ENCODE results near the gene HNF1A. TPM values are rescaled to one million over a fixed set of nuclear protein-coding genes. Genes with fewer than 3 reads are reported as not detected.

Gene HNF1A
- total and polyA plus RNA-seq, 2 donors (not counting 3 experiments of a cell fraction or from before 2014, with no cell fraction given) = not detected

DNA sequence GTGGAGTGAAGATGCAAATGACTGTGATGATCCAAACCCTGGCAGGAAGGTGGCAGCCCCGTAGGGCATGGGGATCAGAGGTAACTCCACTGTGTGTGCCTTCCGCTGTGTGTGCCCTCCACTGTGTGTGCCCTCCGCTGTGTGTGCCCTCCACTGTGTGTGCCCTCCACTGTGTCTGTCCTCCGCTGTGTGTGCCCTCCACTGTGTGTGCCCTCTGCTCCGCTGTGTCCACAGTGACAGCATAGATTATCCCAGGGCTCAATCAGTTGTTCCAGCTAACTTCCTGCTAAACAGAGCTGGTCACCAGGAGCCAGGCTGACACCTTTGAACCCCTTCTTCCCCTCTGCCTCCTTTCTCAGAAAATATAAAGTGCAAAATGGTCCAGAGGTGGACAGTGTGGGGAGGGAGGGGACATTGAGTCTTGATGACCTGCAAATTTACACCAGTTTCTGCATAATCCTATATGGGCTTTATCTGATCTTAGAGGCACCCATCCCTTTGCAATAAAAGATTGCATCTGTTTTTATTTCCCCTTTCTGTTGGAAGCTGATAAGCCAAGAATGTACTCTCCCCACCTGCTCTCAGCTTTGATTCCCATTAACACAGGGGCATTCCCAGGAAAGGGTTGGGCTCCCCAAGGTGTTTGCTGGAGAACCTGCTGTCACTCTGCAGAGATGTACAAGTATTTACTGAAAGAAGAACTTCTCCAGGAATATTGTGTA is 21.6 kb upstream of the HNF1A start:
- no peak for DNase-seq (ENCODE audit: low read depth, low spot score)
- Histone ChIP-seq H3K4me3 (replicated peaks in 1 of 3; ENCODE audit: insufficient read depth in 1 of 3, low read depth in 1 of 3, low read length in 3 of 3) (no peak overlapping the region), H3K79me2 (ENCODE audit: control insufficient read depth, insufficient read depth, low read length) (no peaks in the 10 kb centered on the region), H3K9me3 (replicated peaks; ENCODE audit: control insufficient read depth, insufficient read depth, low read length) (no peaks in the 10 kb centered on the region), H3K4me1 (ENCODE audit: control insufficient read depth, extremely low read depth, insufficient read depth, low read length) (no peaks in the 10 kb centered on the region), H3K4me2 (ENCODE audit: insufficient read depth, low read length) (no peak overlapping the region), H3K36me3 (ENCODE audit: control insufficient read depth in 2 of 2, extremely low read depth in 1 of 2, insufficient read depth in 2 of 2, low read length in 2 of 2) (no peaks in the 10 kb centered on the region), H3K27ac (ENCODE audit: insufficient read depth, low read depth, low read length) (no peak overlapping the region), H3K27me3 (ENCODE audit: control insufficient read depth in 2 of 2, insufficient read depth in 2 of 2, low read length in 2 of 2) (no peaks in the 10 kb centered on the region), H2AFZ (ENCODE audit: low read depth, low read length) (no peak overlapping the region), H3K9ac (replicated peaks; ENCODE audit: extremely low read depth, insufficient read depth, low read length) (no peak overlapping the region), H3K9me1 (replicated peaks; ENCODE audit: control insufficient read depth, extremely low read depth, insufficient read depth, low read length) (no peaks in the 10 kb centered on the region), H4K20me1 (replicated peaks; ENCODE audit: control insufficient read depth, extremely low read depth, insufficient read depth, low read length) (no peaks in the 10 kb centered on the region)
- FAIRE-seq = no peak
- POLR2A ChIA-PET = no interaction called here
- no TSS peak for BruUV-seq (replicated peaks)
- TF ChIP-seq FOS (IDR thresholded peaks at IDR 0.05; ENCODE audit: borderline replicate concordance, insufficient read depth, low read length) (no peak), CTCF (IDR thresholded peaks at IDR 0.05; ENCODE audit: extremely low read depth in 1 of 2, insufficient read depth in 1 of 2, low read depth in 1 of 2, low read length in 2 of 2) (no peak)
- dilution Hi-C loops (cut with MboI; ENCODE audit: extremely low pct_ligation_motif_present, low sequenced_read_pairs) = no loop called here
- intact Hi-C loops (cut with micrococcal nuclease) = no loop called here
- CTCF ChIA-PET = interaction anchor here (0.6 to 1.2 kb wide), 3 partner anchors 13 to 279 kb away, joined by 3 to 6 read pairs (median 3); no protein-coding TSS in a partner anchor

- intact Hi-C loops (cut with micrococcal nuclease) = no loop called here
- no peaks in the 10 kb centered on the region for H4K20me1 ChIP-seq (replicated peaks; ENCODE audit: control insufficient read depth, extremely low read depth, insufficient read depth, low read length)
- ChIA-PET POLR2A (interaction anchor here (0.6 kb wide), 1 partner anchor 44 kb away, joined by 3 read pairs; no protein-coding TSS in a partner anchor), CTCF (interaction anchor here (0.6 to 3.7 kb wide), 2 partner anchors 12 to 51 kb away, joined by 3 to 17 read pairs; no protein-coding TSS in a partner anchor)
- FAIRE-seq (no peak), DNase-seq (ENCODE audit: low read depth, low spot score) (no peak)
- TF ChIP-seq EZH2 (IDR thresholded peaks at IDR 0.05; ENCODE audit: borderline replicate concordance, low read depth, low read length, severe bottlenecking) = no peak
- TF ChIP-seq POLR2AphosphoS5 (IDR thresholded peaks at IDR 0.05; ENCODE audit: insufficient read depth, low read depth, low read length) = no peak
- TF ChIP-seq JUN (IDR thresholded peaks at IDR 0.05; ENCODE audit: borderline replicate concordance, insufficient read depth, insufficient read length, low read depth) = no peak
- no peak for TF ChIP-seq FOS (IDR thresholded peaks at IDR 0.05; ENCODE audit: borderline replicate concordance, insufficient read depth, low read length)
- TF ChIP-seq, protein P1, sequence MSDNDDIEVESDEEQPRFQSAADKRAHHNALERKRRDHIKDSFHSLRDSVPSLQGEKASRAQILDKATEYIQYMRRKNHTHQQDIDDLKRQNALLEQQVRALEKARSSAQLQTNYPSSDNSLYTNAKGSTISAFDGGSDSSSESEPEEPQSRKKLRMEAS (IDR thresholded peaks at IDR 0.05; ENCODE audit: insufficient read depth, insufficient read length) = no peak
- no peak for TF ChIP-seq POLR2A (IDR thresholded peaks at IDR 0.05; ENCODE audit: low read depth, low read length)
- no peak for TF ChIP-seq GATA2 (IDR thresholded peaks at IDR 0.05; ENCODE audit: insufficient read depth, insufficient read length, low read depth, low read length)
- H3K79me2 ChIP-seq (ENCODE audit: control insufficient read depth, insufficient read depth, low read length) = no peaks in the 10 kb centered on the region
- H2AFZ ChIP-seq (ENCODE audit: low read depth, low read length) = no peak overlapping the region
- dilution Hi-C loops (cut with MboI; ENCODE audit: extremely low pct_ligation_motif_present, low sequenced_read_pairs) = no loop called here
- H3K9me1 ChIP-seq (replicated peaks; ENCODE audit: control insufficient read depth, extremely low read depth, insufficient read depth, low read length) = no peaks in the 10 kb centered on the region
- H3K27ac ChIP-seq (ENCODE audit: insufficient read depth, low read depth, low read length) = no peak overlapping the region
- no TSS peak for BruUV-seq (replicated peaks)
- H3K9ac ChIP-seq (replicated peaks; ENCODE audit: extremely low read depth, insufficient read depth, low read length) = no peak overlapping the region
- no peaks in the 10 kb centered on the region for H3K36me3 ChIP-seq (ENCODE audit: control insufficient read depth in 2 of 2, extremely low read depth in 1 of 2, insufficient read depth in 2 of 2, low read length in 2 of 2)
- no peaks in the 10 kb centered on the region for H3K27me3 ChIP-seq (ENCODE audit: control insufficient read depth in 2 of 2, insufficient read depth in 2 of 2, low read length in 2 of 2)
- no peak overlapping the region for H3K4me2 ChIP-seq (ENCODE audit: insufficient read depth, low read length)
- H3K4me3 ChIP-seq (replicated peaks in 1 of 3; ENCODE audit: insufficient read depth in 1 of 3, low read depth in 1 of 3, low read length in 3 of 3) = no peak overlapping the region
- no peaks in the 10 kb centered on the region for H3K9me3 ChIP-seq (replicated peaks; ENCODE audit: control insufficient read depth, insufficient read depth, low read length)
- H3K4me1 ChIP-seq (ENCODE audit: control insufficient read depth, extremely low read depth, insufficient read depth, low read length) = no peaks in the 10 kb centered on the region
These were observed 19.0 kb upstream of the HNF1A start for GRCh38 chr12:120959111-120959878.

Measured in endothelial cell of umbilical vein (primary cell).